SU-DHL-6 (cell line): ENCODE measurements around the gene CLCN6.

ENCODE experiments used
- H2AFZ ChIP-seq: fragments of 200-600 bp; sonication (generic); 2 replicates; pipeline ENCODE4 v1.6.1; 2014; ENCODE audit warnings: low read depth, mild to moderate bottlenecking, moderate library complexity, mixed read lengths, antibody characterized with exemption, low read length; ENCODE audit not compliant: severe bottlenecking
- H3F3A ChIP-seq: fragments of 200-600 bp; shearing (Covaris generic); 2 replicates; pipeline ENCODE4 v1.6.0; 2016; ENCODE audit warnings: antibody characterized with exemption, mild to moderate bottlenecking; ENCODE audit not compliant: insufficient read depth
- H3K27ac ChIP-seq: fragments of 200-600 bp; sonication (generic); 2 replicates; pipeline ENCODE4 v1.5.1; 2016; ENCODE audit warnings: low read depth, mild to moderate bottlenecking, low read length, moderate library complexity, mixed read lengths
- H3K27me3 ChIP-seq: fragments of 200-600 bp; sonication (generic), shearing (Covaris generic); 2 replicates; pipeline ENCODE4 v1.6.0; 2014; ENCODE audit warnings: mild to moderate bottlenecking, low read length
- H3K36me3 ChIP-seq: fragments of 200-600 bp; sonication (generic); 2 replicates; pipeline ENCODE4 v1.6.1; 2014; ENCODE audit warnings: mild to moderate bottlenecking, low read length, mixed read lengths
- H3K4me2 ChIP-seq: fragments of 300-600, 200-600 bp; shearing (Covaris generic), sonication (generic); 2 replicates; pipeline ENCODE4 v1.6.0; 2014; ENCODE audit warnings: low read length, low read depth, mild to moderate bottlenecking; ENCODE audit not compliant: poor library complexity, severe bottlenecking
- H3K4me3 ChIP-seq: fragments of 200-600 bp; sonication (generic); 2 replicates; pipeline ENCODE4 v1.5.1; 2014; ENCODE audit warnings: antibody characterized with exemption, low read length, mild to moderate bottlenecking, mixed read lengths; ENCODE audit not compliant: insufficient read depth, poor library complexity, severe bottlenecking
- H3K79me2 ChIP-seq: fragments of 200-600 bp; sonication (generic); 2 replicates; pipeline ENCODE4 v1.6.1; 2014; ENCODE audit warnings: mild to moderate bottlenecking, low read length, moderate library complexity; ENCODE audit not compliant: insufficient read depth
- H3K9ac ChIP-seq: fragments of 200-600 bp; sonication (generic); 2 replicates; pipeline ENCODE4 v1.7.0; 2014; ENCODE audit warnings: mild to moderate bottlenecking, low read length
- H3K9me2 ChIP-seq: fragments of 200-600 bp; sonication (generic); replicated peaks from 2 replicates; pipeline ENCODE4 v1.6.1; 2014; ENCODE audit warnings: low read length; ENCODE audit not compliant: insufficient read depth
- H3K9me3 ChIP-seq: fragments of 200-600 bp; sonication (generic); 2 replicates; pipeline ENCODE4 v1.6.1; 2014; ENCODE audit warnings: low read length, mixed read lengths; ENCODE audit not compliant: insufficient read depth
- H4K20me1 ChIP-seq: fragments of 200-600 bp; sonication (generic); 2 replicates; pipeline ENCODE4 v1.6.1; 2014; ENCODE audit warnings: low read depth, mild to moderate bottlenecking, antibody characterized with exemption, low read length, moderate library complexity, mixed read lengths
- EZH2phosphoT487 ChIP-seq: fragments of 200-600 bp; sonication (generic), shearing (Covaris generic); conservative IDR thresholded peaks from 2 replicates; pipeline ENCODE4 v1.6.1; 2018; ENCODE audit warnings: mild to moderate bottlenecking, antibody characterized with exemption, low read length, moderate library complexity, mixed read lengths
- TF ChIP-seq, protein P1 (sequence below): fragments of 200-600 bp; sonication (generic); IDR thresholded peaks from one replicate; pipeline ENCODE4 v1.5.1; 2017; ENCODE audit warnings: antibody characterized with exemption, mild to moderate bottlenecking, low read length, moderate library complexity; ENCODE audit not compliant: insufficient read depth, poor library complexity, severe bottlenecking

Gene CLCN6

DNA sequence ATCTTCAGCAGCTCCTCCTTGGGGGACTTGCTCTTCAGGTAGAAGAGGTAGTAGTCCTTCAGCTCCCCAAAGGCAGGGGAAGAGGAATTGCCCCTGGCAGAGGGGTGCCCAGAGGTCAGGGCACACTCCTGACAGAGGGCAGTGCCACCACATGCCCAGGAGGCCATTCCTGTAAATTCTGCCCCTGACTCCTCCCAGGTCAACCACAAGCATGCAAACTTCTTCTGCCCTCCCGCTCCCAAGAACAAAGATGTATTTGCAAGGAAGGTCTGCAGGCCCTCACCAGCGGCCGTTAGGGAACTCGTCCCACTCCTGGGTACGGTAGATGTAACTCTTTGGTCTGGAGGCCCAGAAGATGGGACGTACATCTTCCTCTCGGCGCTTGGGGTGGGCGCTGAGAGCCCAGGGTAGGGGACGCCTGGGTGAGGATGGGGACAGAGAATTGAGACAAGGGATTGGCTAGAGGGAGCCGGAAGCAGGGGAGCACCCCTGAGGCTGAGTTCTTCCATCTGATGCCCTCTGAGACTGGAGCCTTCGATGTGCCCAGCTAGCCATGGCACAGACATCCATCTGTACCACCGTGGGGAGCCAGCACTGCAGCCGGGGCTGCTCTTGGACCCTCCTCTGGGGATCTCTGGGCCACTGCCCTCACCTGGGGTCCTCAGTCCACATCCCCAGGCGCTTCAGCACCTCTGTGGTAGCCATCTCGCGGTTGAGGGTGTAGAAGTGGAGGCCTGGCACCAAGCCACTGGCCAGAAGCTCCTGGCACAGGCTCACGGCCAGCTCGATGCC lies 11.3 kb upstream of the CLCN6 start:
- Histone ChIP-seq H3K36me3 (peaks cover 3% of the 10 kb centered on the region; the same call in 1 of the 2 replicates), H4K20me1 (no peaks in the 10 kb centered on the region), H3K27me3 (no peaks in the 10 kb centered on the region), H3K27ac (no peak overlapping the region), H3K9me2 (no peaks in the 10 kb centered on the region), H3K4me2 (no peak overlapping the region), H3K9me3 (no peaks in the 10 kb centered on the region), H3F3A (no peaks in the 10 kb centered on the region), H3K9ac (no peak overlapping the region), H3K79me2 (no peaks in the 10 kb centered on the region), H3K4me3 (no peak overlapping the region), H2AFZ (no peak overlapping the region)
- no peak for TF ChIP-seq EZH2phosphoT487
- TF ChIP-seq, protein P1, sequence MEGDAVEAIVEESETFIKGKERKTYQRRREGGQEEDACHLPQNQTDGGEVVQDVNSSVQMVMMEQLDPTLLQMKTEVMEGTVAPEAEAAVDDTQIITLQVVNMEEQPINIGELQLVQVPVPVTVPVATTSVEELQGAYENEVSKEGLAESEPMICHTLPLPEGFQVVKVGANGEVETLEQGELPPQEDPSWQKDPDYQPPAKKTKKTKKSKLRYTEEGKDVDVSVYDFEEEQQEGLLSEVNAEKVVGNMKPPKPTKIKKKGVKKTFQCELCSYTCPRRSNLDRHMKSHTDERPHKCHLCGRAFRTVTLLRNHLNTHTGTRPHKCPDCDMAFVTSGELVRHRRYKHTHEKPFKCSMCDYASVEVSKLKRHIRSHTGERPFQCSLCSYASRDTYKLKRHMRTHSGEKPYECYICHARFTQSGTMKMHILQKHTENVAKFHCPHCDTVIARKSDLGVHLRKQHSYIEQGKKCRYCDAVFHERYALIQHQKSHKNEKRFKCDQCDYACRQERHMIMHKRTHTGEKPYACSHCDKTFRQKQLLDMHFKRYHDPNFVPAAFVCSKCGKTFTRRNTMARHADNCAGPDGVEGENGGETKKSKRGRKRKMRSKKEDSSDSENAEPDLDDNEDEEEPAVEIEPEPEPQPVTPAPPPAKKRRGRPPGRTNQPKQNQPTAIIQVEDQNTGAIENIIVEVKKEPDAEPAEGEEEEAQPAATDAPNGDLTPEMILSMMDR, result no peak

DNA sequence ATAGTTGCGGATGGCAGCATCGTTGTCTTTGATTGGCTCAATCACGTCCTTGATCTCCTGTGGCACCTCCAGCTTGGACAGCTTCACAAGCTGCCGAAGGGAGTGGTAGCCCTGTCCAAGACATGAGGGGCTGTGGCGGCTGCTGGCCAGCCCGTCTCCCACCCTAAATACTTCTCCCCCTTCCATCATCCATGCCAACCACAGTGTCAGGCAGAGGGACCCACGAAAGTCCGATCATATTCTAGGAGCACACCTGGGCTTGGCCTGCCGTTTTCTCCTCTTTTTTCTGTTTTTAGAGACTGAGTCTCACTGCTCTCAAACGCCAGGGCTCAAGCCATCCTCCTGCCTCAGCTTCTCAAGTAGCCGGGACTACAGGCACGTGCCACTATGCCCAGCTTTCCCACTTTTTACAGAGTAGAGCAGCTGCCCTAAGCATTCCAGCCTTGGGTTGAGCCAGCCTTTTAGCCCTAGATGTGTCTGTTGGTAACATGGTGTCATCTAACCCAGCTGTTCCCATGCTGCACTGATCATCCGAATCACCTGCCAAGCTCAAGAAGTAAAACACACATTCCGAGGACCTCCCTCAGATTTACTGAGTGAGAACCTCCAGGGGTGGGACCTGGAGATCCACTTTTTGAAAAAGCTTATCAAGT lies 10.6 kb upstream of the CLCN6 start:
- Histone ChIP-seq H3K4me2 (no peak overlapping the region), H3K9me3 (no peaks in the 10 kb centered on the region), H4K20me1 (no peaks in the 10 kb centered on the region), H2AFZ (no peak overlapping the region), H3K27ac (no peak overlapping the region), H3K27me3 (no peaks in the 10 kb centered on the region), H3K4me3 (no peak overlapping the region), H3K9me2 (no peaks in the 10 kb centered on the region), H3K9ac (no peak overlapping the region), H3K36me3 (peaks cover 3% of the 10 kb centered on the region; the same call in 1 of the 2 replicates), H3F3A (no peaks in the 10 kb centered on the region), H3K79me2 (no peaks in the 10 kb centered on the region)
- TF ChIP-seq EZH2phosphoT487, result no peak
- TF ChIP-seq, protein P1, result no peak

DNA sequence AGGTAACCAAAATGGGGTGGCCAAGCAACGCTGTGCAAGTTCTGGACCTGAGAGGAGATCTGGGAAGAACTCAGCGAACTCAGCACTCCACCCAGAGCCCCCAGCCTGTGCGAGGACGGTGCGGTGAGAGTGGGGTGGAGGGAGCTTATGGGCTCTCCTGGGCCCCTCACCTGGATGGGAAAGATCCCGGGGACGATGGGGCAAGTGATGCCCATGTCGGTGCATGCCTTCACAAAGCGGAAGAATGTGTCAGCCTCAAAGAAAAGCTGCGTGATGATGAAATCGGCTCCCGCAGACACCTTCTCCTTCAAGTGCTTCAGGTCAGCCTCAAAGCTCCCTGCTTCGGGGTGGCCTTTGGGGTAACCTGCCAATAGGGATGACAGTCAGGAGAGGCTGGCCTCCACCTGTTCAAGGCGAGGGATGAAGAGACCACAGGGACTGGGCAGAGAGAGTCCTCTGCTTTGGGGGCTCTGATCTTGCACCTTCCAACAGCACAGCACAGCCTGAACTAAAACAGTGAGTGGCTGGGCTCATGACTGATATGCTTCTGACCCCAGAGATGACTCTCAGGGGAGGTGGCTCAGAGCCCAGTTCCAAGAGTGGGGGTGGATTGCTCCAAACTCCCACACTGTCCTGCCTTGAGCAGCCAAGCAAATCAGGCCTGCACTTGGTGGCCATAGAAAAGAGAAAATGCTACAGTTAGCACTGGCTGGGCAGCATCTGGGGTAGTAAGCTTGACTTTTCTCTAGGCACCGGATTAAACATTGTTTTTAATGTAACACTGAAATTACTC lies 9.8 kb upstream of the CLCN6 start:
- H3F3A ChIP-seq, result no peaks in the 10 kb centered on the region
- no peaks in the 10 kb centered on the region for H3K9me3 ChIP-seq
- H3K79me2 ChIP-seq, result no peaks in the 10 kb centered on the region
- H3K9me2 ChIP-seq, result no peaks in the 10 kb centered on the region
- H3K4me3 ChIP-seq, result no peak overlapping the region
- peaks cover 3% of the 10 kb centered on the region; the same call in 1 of the 2 replicates for H3K36me3 ChIP-seq
- H3K27me3 ChIP-seq, result no peaks in the 10 kb centered on the region
- no peak overlapping the region for H2AFZ ChIP-seq
- H3K4me2 ChIP-seq, result no peak overlapping the region
- no peak overlapping the region for H3K9ac ChIP-seq
- TF ChIP-seq, protein P1, result no peak
- no peak for TF ChIP-seq EZH2phosphoT487
- no peak overlapping the region for H3K27ac ChIP-seq
- H4K20me1 ChIP-seq, result no peaks in the 10 kb centered on the region
